Measurements from ENCODE around the gene CNTROB.

Gene CNTROB

GRCh38 chr17:7987112-7987893 lies 55.3 kb downstream of the CNTROB start:
- no peak for DNase-seq

GRCh38 chr17:7988750-7989178 lies 56.8 kb downstream of the CNTROB start:
- peak; percentile 23 for DNase-seq

- DNase-seq, result no peak
These were observed 58.0 kb downstream of the CNTROB start for GRCh38 chr17:7989781-7990655.

GRCh38 chr17:7992516-7992915 lies 60.5 kb downstream of the CNTROB start:
- no peak for DNase-seq

GRCh38 chr17:7992924-7993323 lies 60.9 kb downstream of the CNTROB start:
- DNase-seq, result no peak

- no peak for DNase-seq
These were observed 62.1 kb downstream of the CNTROB start for GRCh38 chr17:7993972-7994589.

GRCh38 chr17:7995724-7996123 lies 63.7 kb downstream of the CNTROB start:
- no peak for DNase-seq

- no peak for DNase-seq
These were observed 65.2 kb downstream of the CNTROB start for GRCh38 chr17:7997186-7997585.

Measured in NCI-H187 treated with DMSO at 0.1 percent for 48 hours (cell line).